Coronary artery (tissue), 2 donors: Measurements from ENCODE around the gene AP1M1.

Experiments
- DNase-seq: peaks from one replicate; pipeline ENCODE4 v3.0.0-alpha.2; 2017; ENCODE audit warnings: low spot score
- H3K27ac ChIP-seq, 2 donors: fragments of 200-600 bp; sonication (generic); one replicate each; pipeline ENCODE4 v1.5.1; 2016 to 2019
- H3K4me3 ChIP-seq: fragments of 200-600 bp; sonication (generic); 2 replicates; pipeline ENCODE4 v1.5.1; 2016; ENCODE audit warnings: mild to moderate bottlenecking, moderate library complexity
- CTCF ChIP-seq: fragments of 200-600 bp; sonication (generic); IDR thresholded peaks from one replicate; pipeline ENCODE4 v1.5.1; 2019; ENCODE audit warnings: antibody characterized with exemption

The AP1M1 gene

GRCh38 chr19:16217716-16218451 lies 20.2 kb downstream of the AP1M1 start:
- no peak overlapping the region for H3K4me3 ChIP-seq
- DNase-seq = no peak
- no peak for TF ChIP-seq CTCF
- H3K27ac ChIP-seq = no peak overlapping the region

- Histone ChIP-seq H3K4me3 (no peak overlapping the region), H3K27ac (no peak overlapping the region)
- no peak for DNase-seq
- TF ChIP-seq CTCF = no peak
These were observed 21.1 kb downstream of the AP1M1 start for GRCh38 chr19:16218851-16219250.

- no peak for TF ChIP-seq CTCF
- Histone ChIP-seq H3K4me3 (no peak overlapping the region), H3K27ac (no peak overlapping the region)
- DNase-seq = no peak
These were observed 25.1 kb downstream of the AP1M1 start for GRCh38 chr19:16222806-16223205.

- H3K27ac ChIP-seq = no peak overlapping the region
- no peak for DNase-seq
- TF ChIP-seq CTCF = no peak
- no peak overlapping the region for H3K4me3 ChIP-seq
These were observed 26.0 kb downstream of the AP1M1 start for GRCh38 chr19:16223746-16224145.

- Histone ChIP-seq H3K4me3 (no peak overlapping the region), H3K27ac (no peak overlapping the region)
- DNase-seq = no peak
- TF ChIP-seq CTCF = no peak
These were observed 26.8 kb downstream of the AP1M1 start for GRCh38 chr19:16224293-16225045.

- TF ChIP-seq CTCF = no peak
- DNase-seq = no peak
These were observed 27.8 kb downstream of the AP1M1 start for GRCh38 chr19:16225279-16226183.

More at GRCh38 chr19:16225279-16226183, 27.8 kb downstream of the AP1M1 start:
- Histone ChIP-seq H3K27ac (no peak overlapping the region), H3K4me3 (no peak overlapping the region)
